ENCODE results near the gene CTIF. TPM values are rescaled to one million over a fixed set of nuclear protein-coding genes. Genes with fewer than 3 reads are reported as not detected.

The CTIF gene
- polyA plus RNA-seq, 1 of the 3 experiments (the other 2 are of a cell fraction): 47.2 TPM

DNA sequence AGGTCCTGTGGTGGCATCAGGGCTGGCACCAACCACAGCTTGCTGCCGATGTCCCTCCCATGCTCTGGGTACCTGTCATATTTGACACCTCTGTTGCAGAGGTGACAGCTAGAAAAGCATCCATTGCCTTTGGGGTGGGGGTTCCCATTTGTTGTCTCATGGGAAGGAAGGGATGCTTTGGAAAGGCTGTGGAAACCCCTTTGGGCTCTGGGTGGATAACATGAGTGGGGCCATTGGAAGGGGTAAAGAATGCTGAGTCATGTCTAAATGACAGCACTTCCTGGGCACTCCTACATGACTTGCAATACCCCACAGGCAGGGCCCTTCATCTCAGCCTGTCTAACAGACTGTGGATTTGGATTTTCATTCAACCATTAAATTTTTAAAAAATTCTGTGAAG lies 27.8 kb downstream of the CTIF start:
- CTCF ChIA-PET: interaction anchor here (1.0 kb wide), 1 partner anchor 91 kb away, joined by 3 read pairs; no protein-coding TSS in a partner anchor
- H3K79me2 ChIP-seq (ENCODE audit: insufficient read depth): peaks cover 95% of the 10 kb centered on the region
- H3K27ac ChIP-seq (ENCODE audit: low read depth in 2 of 2, low read length in 1 of 2): no peak overlapping the region
- H3K9ac ChIP-seq: no peak overlapping the region
- 100% methylated on average over 1 of the region's 1 CpG for WGBS (ENCODE audit: low lambda C conversion rate)
- peaks cover 86% of the 10 kb centered on the region for H4K20me1 ChIP-seq (ENCODE audit: insufficient read depth)
- POLR2A ChIA-PET: no interaction called here
- H2AFZ ChIP-seq (ENCODE audit: low read depth): no peak overlapping the region
- peaks cover 16 to 25% of the 10 kb centered on the region in 2 experiments for H3K4me1 ChIP-seq (ENCODE audit: control insufficient read depth in 1 of 2, insufficient read depth in 2 of 2, low read depth in 1 of 2, low read length in 1 of 2)
- TF ChIP-seq FOXJ3 (CRISPR knock-in tag; IDR thresholded peaks at IDR 0.05) (no peak), FOSL2 (IDR thresholded peaks at IDR 0.05; ENCODE audit: borderline replicate concordance, low read depth) (no peak), SMC3 (IDR thresholded peaks at IDR 0.05; ENCODE audit: low read depth, low read length) (no peak), POLR2AphosphoS5 (IDR thresholded peaks at IDR 0.05; ENCODE audit: low read depth, low read length) (no peak), RFX5 (IDR thresholded peaks at IDR 0.05; ENCODE audit: low read length) (no peak), RCOR1 (IDR thresholded peaks at IDR 0.05; ENCODE audit: low read length) (no peak), GABPA (IDR thresholded peaks at IDR 0.05; ENCODE audit: low read depth) (no peak), NRF1 (IDR thresholded peaks at IDR 0.05; ENCODE audit: low read depth, low read length) (no peak)
- no peaks in the 10 kb centered on the region for H3K27me3 ChIP-seq (ENCODE audit: insufficient read depth)
- H3K9me2 ChIP-seq: no peaks in the 10 kb centered on the region
- H3K36me3 ChIP-seq (replicated peaks in 1 of 2; ENCODE audit: control insufficient read depth in 1 of 2, insufficient read depth in 2 of 2, low read length in 1 of 2): no peaks in the 10 kb centered on the region
- DNase-seq: no peak
- H3K4me2 ChIP-seq: no peak overlapping the region
- H3K4me3 ChIP-seq (ENCODE audit: low read depth in 2 of 2, low read length in 1 of 2): no peak overlapping the region
- no peaks in the 10 kb centered on the region for H3K9me3 ChIP-seq
- H3F3A ChIP-seq (replicated peaks; ENCODE audit: insufficient read depth): peaks cover 2% of the 10 kb centered on the region

DNA sequence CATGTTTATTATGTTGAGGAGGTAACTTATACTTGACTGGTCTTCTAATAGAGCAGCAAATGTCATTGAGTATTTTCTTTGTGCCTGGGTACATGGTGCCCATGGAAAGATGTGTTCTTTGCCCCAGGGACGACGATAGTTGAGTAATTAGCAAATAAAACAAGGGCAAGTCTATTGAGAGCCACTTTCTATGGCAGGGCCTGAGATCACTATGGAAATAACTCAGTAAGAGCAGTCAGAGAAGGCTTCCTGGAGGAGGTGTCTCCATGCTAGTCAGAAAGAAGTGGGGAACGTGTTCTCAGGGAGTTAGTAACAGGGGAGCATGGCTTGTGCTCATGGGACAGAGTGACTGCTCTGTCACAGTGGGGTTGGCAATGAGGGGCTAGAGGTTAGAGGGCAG lies 28.6 kb downstream of the CTIF start:
- CTCF ChIA-PET: interaction anchor here (1.0 kb wide), 1 partner anchor 92 kb away, joined by 3 read pairs; no protein-coding TSS in a partner anchor
- no peak for TF ChIP-seq RAD21 (IDR thresholded peaks at IDR 0.05; ENCODE audit: low read length)
- 97% methylated on average over 3 of the region's 3 CpGs for WGBS (ENCODE audit: low lambda C conversion rate)

GRCh38 chr18:48569139-48569914 lies 30.5 kb downstream of the CTIF start:
- no peak overlapping the region for H3K9ac ChIP-seq
- H3K9me3 ChIP-seq: no peaks in the 10 kb centered on the region
- no peaks in the 10 kb centered on the region for H3K9me2 ChIP-seq
- peaks cover 0 to 19% of the 10 kb centered on the region in 2 experiments; a peak in 2 of 4 replicates for H3K4me1 ChIP-seq (ENCODE audit: control insufficient read depth in 1 of 2, insufficient read depth in 2 of 2, low read depth in 1 of 2, low read length in 1 of 2)
- no peaks in the 10 kb centered on the region for H3F3A ChIP-seq (replicated peaks; ENCODE audit: insufficient read depth)
- DNase-seq: no peak
- H4K20me1 ChIP-seq (ENCODE audit: insufficient read depth): peaks cover 96% of the 10 kb centered on the region
- no peaks in the 10 kb centered on the region for H3K36me3 ChIP-seq (replicated peaks in 1 of 2; ENCODE audit: control insufficient read depth in 1 of 2, insufficient read depth in 2 of 2, low read length in 1 of 2)
- ChIA-PET CTCF (no interaction called here), POLR2A (no interaction called here)
- H3K27ac ChIP-seq (ENCODE audit: low read depth in 2 of 2, low read length in 1 of 2): no peak overlapping the region
- WGBS (ENCODE audit: low lambda C conversion rate): 92% methylated on average over 9 of the region's 9 CpGs
- H3K4me3 ChIP-seq (ENCODE audit: low read depth in 2 of 2, low read length in 1 of 2): no peak overlapping the region
- no peaks in the 10 kb centered on the region for H3K27me3 ChIP-seq (ENCODE audit: insufficient read depth)
- peaks cover 98% of the 10 kb centered on the region for H3K79me2 ChIP-seq (ENCODE audit: insufficient read depth)
- no peak overlapping the region for H2AFZ ChIP-seq (ENCODE audit: low read depth)
- no peak overlapping the region for H3K4me2 ChIP-seq
- TF ChIP-seq FOXM1 (IDR thresholded peaks at IDR 0.05; ENCODE audit: low read depth) (no peak), RXRA (IDR thresholded peaks at IDR 0.05; ENCODE audit: borderline replicate concordance, low read depth) (no peak), EP300 (IDR thresholded peaks at IDR 0.05; ENCODE audit: borderline replicate concordance in 1 of 2, low read depth in 1 of 2, low read length in 1 of 2) (no peak), FOSL2 (IDR thresholded peaks at IDR 0.05; ENCODE audit: borderline replicate concordance, low read depth) (no peak), FOXJ3 (CRISPR knock-in tag; IDR thresholded peaks at IDR 0.05) (no peak), REST (IDR thresholded peaks at IDR 0.05; ENCODE audit: low read depth, low read length) (no peak), TAF1 (IDR thresholded peaks at IDR 0.05; ENCODE audit: borderline replicate concordance, low read depth, low read length) (no peak), RFX5 (IDR thresholded peaks at IDR 0.05; ENCODE audit: low read length) (no peak), ELF1 (IDR thresholded peaks at IDR 0.05) (no peak)
- TF ChIP-seq, protein P1, sequence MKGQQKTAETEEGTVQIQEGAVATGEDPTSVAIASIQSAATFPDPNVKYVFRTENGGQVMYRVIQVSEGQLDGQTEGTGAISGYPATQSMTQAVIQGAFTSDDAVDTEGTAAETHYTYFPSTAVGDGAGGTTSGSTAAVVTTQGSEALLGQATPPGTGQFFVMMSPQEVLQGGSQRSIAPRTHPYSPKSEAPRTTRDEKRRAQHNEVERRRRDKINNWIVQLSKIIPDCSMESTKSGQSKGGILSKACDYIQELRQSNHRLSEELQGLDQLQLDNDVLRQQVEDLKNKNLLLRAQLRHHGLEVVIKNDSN (IDR thresholded peaks at IDR 0.05; ENCODE audit: borderline replicate concordance, low read depth): no peak

More for the DNA sequence above, 28.6 kb downstream of the CTIF start:
- H3K27me3 ChIP-seq (ENCODE audit: insufficient read depth): no peaks in the 10 kb centered on the region
- POLR2A ChIA-PET: no interaction called here
- H3K9me2 ChIP-seq: no peaks in the 10 kb centered on the region
- H3K9me3 ChIP-seq: no peaks in the 10 kb centered on the region
- H2AFZ ChIP-seq (ENCODE audit: low read depth): no peak overlapping the region
- no peak for DNase-seq
- H3K9ac ChIP-seq: no peak overlapping the region
- no peaks in the 10 kb centered on the region for H3F3A ChIP-seq (replicated peaks; ENCODE audit: insufficient read depth)
- no peak overlapping the region for H3K4me3 ChIP-seq (ENCODE audit: low read depth in 2 of 2, low read length in 1 of 2)
- H4K20me1 ChIP-seq (ENCODE audit: insufficient read depth): peaks cover 94% of the 10 kb centered on the region
- H3K36me3 ChIP-seq (replicated peaks in 1 of 2; ENCODE audit: control insufficient read depth in 1 of 2, insufficient read depth in 2 of 2, low read length in 1 of 2): no peaks in the 10 kb centered on the region
- no peak overlapping the region for H3K4me2 ChIP-seq
- peaks cover 95% of the 10 kb centered on the region for H3K79me2 ChIP-seq (ENCODE audit: insufficient read depth)
- no peak overlapping the region for H3K27ac ChIP-seq (ENCODE audit: low read depth in 2 of 2, low read length in 1 of 2)
- H3K4me1 ChIP-seq (ENCODE audit: control insufficient read depth in 1 of 2, insufficient read depth in 2 of 2, low read depth in 1 of 2, low read length in 1 of 2): peaks cover 13 to 17% of the 10 kb centered on the region in 2 experiments; a peak in 3 of 4 replicates

All from SK-N-SH (cell line).